Endothelial cell (in vitro differentiated cells): Measurements from ENCODE around the gene LARGE1. TPM values are rescaled to one million over a fixed set of nuclear protein-coding genes. Genes with fewer than 3 reads are reported as not detected.
"Not testable (repeated sequence)": the region's sequence is repeated elsewhere in the genome, so short reads cannot be mapped to it uniquely, and the experiment has no call there.

Experiments used
- DNase-seq: peaks from one replicate; pipeline ENCODE4 v3.0.0; 2021; ENCODE audit warnings: low spot score
- H3K27ac Mint-ChIP-seq: one replicate; pipeline ENCODE4 v1.8.0; 2021; ENCODE audit warnings: mixed read lengths, inconsistent platforms; ENCODE audit not compliant: unreplicated experiment
- H3K27me3 Mint-ChIP-seq: one replicate; pipeline ENCODE4 v1.8.0; 2021; ENCODE audit warnings: mild to moderate bottlenecking, moderate library complexity, mixed read lengths, inconsistent platforms; ENCODE audit not compliant: unreplicated experiment
- H3K36me3 Mint-ChIP-seq: one replicate; pipeline ENCODE4 v1.8.0; 2021; ENCODE audit warnings: mild to moderate bottlenecking, low read depth, mixed read lengths, inconsistent platforms; ENCODE audit not compliant: unreplicated experiment
- H3K4me1 Mint-ChIP-seq: one replicate; pipeline ENCODE4 v1.8.0; 2021; ENCODE audit warnings: mild to moderate bottlenecking, mixed read lengths, inconsistent platforms; ENCODE audit not compliant: unreplicated experiment
- H3K4me3 Mint-ChIP-seq: one replicate; pipeline ENCODE4 v1.8.0; 2021; ENCODE audit warnings: mild to moderate bottlenecking, mixed read lengths, inconsistent platforms; ENCODE audit not compliant: unreplicated experiment
- H3K9me3 Mint-ChIP-seq: one replicate; pipeline ENCODE4 v1.8.0; 2021; ENCODE audit warnings: mixed read lengths, inconsistent platforms; ENCODE audit not compliant: unreplicated experiment
- total RNA-seq: library from RNA; stranded (reverse); fragmentation: NEBNext Ultra II Directional; extraction: Animal tissue kit (Norgen Biotek cat#: 25700); gene quantifications from one replicate; pipeline ENCODE4 v1.2.1, GENCODE V29; 2021; ENCODE audit not compliant: unreplicated experiment
- TF ChIP-seq, protein P1 (sequence below): fragments of 200-600 bp; sonication (generic); IDR thresholded peaks from one replicate; pipeline ENCODE4 v1.5.0; 2021; ENCODE audit warnings: antibody characterized with exemption; ENCODE audit not compliant: unreplicated experiment

LARGE1 gene
- total RNA-seq, 1 donor from 2014 or later, result 25.4 TPM

DNA sequence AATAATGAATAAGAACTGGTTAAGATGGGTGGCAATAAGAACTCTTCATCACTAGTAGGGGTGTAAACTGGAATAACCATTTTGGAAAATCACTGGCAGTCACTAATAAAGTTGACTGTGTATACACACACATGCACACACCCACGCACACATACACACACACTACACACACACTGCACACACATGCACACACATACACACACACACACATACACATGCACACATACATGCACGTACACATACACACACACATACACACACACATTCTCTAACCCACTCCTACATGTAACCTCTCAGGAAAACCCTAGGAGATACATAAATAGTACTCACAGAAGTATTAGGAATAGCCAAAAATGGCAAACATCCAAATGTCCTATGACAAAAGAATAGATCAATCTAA lies 455.6 kb downstream of the LARGE1 start:
- Mint-ChIP-seq H3K9me3 (no peaks in the 10 kb centered on the region), H3K27ac (no peak overlapping the region), H3K4me1 (peaks cover 32% of the 10 kb centered on the region), H3K27me3 (peaks cover 4% of the 10 kb centered on the region), H3K36me3 (no peaks in the 10 kb centered on the region), H3K4me3 (no peak overlapping the region)
- no peak for DNase-seq
- TF ChIP-seq, protein P1, sequence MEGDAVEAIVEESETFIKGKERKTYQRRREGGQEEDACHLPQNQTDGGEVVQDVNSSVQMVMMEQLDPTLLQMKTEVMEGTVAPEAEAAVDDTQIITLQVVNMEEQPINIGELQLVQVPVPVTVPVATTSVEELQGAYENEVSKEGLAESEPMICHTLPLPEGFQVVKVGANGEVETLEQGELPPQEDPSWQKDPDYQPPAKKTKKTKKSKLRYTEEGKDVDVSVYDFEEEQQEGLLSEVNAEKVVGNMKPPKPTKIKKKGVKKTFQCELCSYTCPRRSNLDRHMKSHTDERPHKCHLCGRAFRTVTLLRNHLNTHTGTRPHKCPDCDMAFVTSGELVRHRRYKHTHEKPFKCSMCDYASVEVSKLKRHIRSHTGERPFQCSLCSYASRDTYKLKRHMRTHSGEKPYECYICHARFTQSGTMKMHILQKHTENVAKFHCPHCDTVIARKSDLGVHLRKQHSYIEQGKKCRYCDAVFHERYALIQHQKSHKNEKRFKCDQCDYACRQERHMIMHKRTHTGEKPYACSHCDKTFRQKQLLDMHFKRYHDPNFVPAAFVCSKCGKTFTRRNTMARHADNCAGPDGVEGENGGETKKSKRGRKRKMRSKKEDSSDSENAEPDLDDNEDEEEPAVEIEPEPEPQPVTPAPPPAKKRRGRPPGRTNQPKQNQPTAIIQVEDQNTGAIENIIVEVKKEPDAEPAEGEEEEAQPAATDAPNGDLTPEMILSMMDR, result no peak

DNA sequence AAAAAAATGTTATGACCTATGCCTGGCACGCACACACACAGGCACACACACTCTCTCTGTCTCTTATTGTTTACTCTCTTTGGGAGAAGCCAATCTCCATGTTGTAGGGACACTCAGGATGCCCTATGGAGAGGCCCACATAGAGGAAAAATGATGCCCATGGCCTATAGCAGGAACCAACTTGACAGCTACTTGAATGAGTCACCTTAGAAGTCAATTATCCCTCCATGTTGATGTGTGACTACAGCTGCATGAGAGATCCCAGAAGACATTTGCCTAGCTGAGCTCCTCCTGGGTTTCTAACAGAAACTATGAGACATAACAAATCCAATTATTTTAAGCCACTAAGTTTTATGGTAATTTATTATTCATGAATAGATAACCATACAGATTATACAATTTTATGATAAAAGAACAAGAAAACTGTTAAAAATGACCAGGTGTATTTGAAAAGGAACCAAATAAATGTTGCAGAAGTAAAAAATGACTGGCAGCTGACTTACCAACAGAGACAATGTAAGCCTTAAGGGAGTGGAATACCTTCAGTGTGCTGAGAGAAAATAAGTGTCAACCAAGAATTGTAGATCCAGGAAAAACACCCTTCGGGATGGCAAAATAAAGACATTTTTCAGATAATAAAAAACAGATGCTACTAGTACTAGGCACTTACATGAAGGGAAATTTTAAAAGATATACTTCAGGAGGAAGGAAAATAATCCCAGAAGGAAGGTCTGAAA lies 458.4 kb downstream of the LARGE1 start:
- H3K36me3 Mint-ChIP-seq, result no peaks in the 10 kb centered on the region
- H3K4me1 Mint-ChIP-seq, result peaks cover 22% of the 10 kb centered on the region
- no peak overlapping the region for H3K27ac Mint-ChIP-seq
- TF ChIP-seq, protein P1, result no peak
- no peak for DNase-seq
- H3K4me3 Mint-ChIP-seq, result no peak overlapping the region
- peaks cover 4% of the 10 kb centered on the region for H3K27me3 Mint-ChIP-seq
- H3K9me3 Mint-ChIP-seq, result no peaks in the 10 kb centered on the region

DNA sequence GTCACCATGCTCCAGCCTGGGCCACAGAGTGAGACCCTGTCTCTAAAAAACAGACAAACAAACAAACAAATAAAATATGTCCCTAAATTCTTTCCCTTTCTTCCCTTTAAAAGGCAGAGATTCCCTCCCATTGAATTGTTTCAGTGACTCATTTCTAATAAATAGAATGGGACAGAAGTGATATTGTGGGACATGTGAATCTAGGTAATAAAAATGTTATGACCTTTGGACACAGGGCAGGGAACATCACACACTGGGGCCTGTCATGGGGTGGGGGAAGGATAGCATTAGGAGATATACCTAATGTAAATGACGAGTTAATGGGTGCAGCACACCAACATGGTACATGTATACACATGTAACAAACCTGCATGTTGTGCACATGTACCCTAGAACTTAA lies 459.0 kb downstream of the LARGE1 start:
- not testable (repeated sequence) for H3K27me3 Mint-ChIP-seq, DNase-seq, H3K4me3 Mint-ChIP-seq, H3K9me3 Mint-ChIP-seq, H3K36me3 Mint-ChIP-seq, H3K27ac Mint-ChIP-seq
- peaks cover 16% of the 10 kb centered on the region for H3K4me1 Mint-ChIP-seq

DNA sequence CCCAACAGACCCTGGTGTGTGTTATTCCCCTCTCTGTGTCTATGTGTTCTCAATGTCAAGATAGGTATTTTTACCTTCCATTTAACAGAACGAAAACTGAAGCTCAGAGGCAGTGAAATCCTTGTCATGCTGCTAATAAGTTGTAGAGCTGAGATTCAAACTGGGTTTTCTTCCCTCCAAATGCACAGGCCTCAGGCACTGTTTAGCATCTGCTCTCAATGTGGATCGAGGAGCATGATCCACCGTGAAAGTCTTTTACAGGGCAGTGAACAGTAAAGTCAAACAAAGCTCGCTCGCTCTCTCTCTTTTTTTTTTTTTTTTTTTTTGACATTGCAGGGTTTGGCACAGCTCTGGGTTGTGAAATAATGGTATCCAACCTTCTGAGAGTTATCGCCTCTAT lies 461.1 kb downstream of the LARGE1 start:
- no peak for DNase-seq
- no peak overlapping the region for H3K4me3 Mint-ChIP-seq
- no peak overlapping the region for H3K27ac Mint-ChIP-seq
- no peaks in the 10 kb centered on the region for H3K27me3 Mint-ChIP-seq
- TF ChIP-seq, protein P1, result no peak
- no peaks in the 10 kb centered on the region for H3K4me1 Mint-ChIP-seq
- H3K36me3 Mint-ChIP-seq, result no peaks in the 10 kb centered on the region
- no peaks in the 10 kb centered on the region for H3K9me3 Mint-ChIP-seq

DNA sequence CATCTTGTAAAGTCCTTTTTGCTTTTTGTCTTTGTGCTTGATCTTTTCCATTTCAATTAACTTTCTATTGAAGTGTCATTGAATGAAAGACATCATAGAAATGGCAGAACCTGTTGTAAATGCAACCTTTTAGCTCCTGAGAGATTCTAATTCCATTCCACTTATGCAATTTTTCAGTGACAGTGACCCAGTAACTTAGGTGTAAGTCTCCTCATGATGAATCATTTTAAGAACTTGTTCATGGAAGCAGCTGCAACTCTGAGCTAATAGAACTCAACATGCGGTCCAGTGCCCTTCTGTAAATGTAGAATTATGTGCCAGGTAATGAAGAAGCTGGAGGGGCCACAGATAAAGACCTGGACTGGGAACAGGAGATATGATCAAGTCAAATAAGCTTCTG lies 463.8 kb downstream of the LARGE1 start:
- H3K4me1 Mint-ChIP-seq, result no peaks in the 10 kb centered on the region
- TF ChIP-seq, protein P1, result no peak
- no peak overlapping the region for H3K27ac Mint-ChIP-seq
- no peaks in the 10 kb centered on the region for H3K9me3 Mint-ChIP-seq
- H3K27me3 Mint-ChIP-seq, result no peaks in the 10 kb centered on the region
- no peaks in the 10 kb centered on the region for H3K36me3 Mint-ChIP-seq
- no peak overlapping the region for H3K4me3 Mint-ChIP-seq
- no peak for DNase-seq
